PC-3 (cell line): ENCODE results near the gene L1CAM. TPM values are rescaled to one million over a fixed set of nuclear protein-coding genes. Genes with fewer than 3 reads are reported as not detected.

Source experiments
- ATAC-seq: fragments of 200-7000 bp; cut with Tn5 transposase; 2 replicates; pipeline ENCODE4 v1.9.1; 2020; ENCODE audit warnings: mild to moderate bottlenecking, moderate library complexity
- BruUV-seq: library from RNA; stranded (reverse); fragments of 400-500 nt; replicated peaks from 2 replicates; lab custom pipeline; 2021; lab: Mats Ljungman, UMichigan
- CTCF ChIA-PET: fragments of 300-600 bp; sonication (Branson Sonifier 250); formaldehyde crosslinking; loops from one replicate; lab custom pipeline; 2022; ENCODE audit warnings: antibody characterized with exemption; lab: Charles Lee
- POLR2A ChIA-PET: fragments of 300-600 bp; sonication (Branson Sonifier 250); formaldehyde crosslinking; loops from one replicate; lab custom pipeline; 2022; ENCODE audit warnings: antibody characterized with exemption; ENCODE audit not compliant: unreplicated experiment; lab: Charles Lee
- DNase-seq: peaks from one replicate; pipeline ENCODE4 v3.0.0-alpha.2; 2015
- H2AFZ ChIP-seq: fragments of 300-600 bp; sonication (generic); 2 replicates; pipeline ENCODE4 v1.6.0; 2016; ENCODE audit warnings: antibody characterized with exemption, low read length
- H3F3A ChIP-seq: fragments of 300-600 bp; sonication (generic); one replicate; pipeline ENCODE4 v1.6.0; 2017; ENCODE audit warnings: antibody characterized with exemption, low read length, control low read depth, mild to moderate bottlenecking; ENCODE audit not compliant: unreplicated experiment
- H3K27ac ChIP-seq: fragments of 300-600 bp; sonication (generic); 2 replicates; pipeline ENCODE4 v1.5.1; 2016; ENCODE audit warnings: mild to moderate bottlenecking, low read length
- H3K27me3 ChIP-seq: fragments of 300-600 bp; sonication (generic); 2 replicates; pipeline ENCODE4 v1.6.1; 2016; ENCODE audit warnings: low read length, mixed read lengths
- H3K36me3 ChIP-seq: fragments of 300-600 bp; sonication (generic); 2 replicates; pipeline ENCODE4 v1.6.1; 2016; ENCODE audit warnings: low read depth, mixed run types, low read length, mixed read lengths
- H3K4me1 ChIP-seq: fragments of 300-600 bp; sonication (generic); 2 replicates; pipeline ENCODE4 v1.5.1; 2016; ENCODE audit warnings: low read length; ENCODE audit not compliant: insufficient read depth
- H3K4me2 ChIP-seq: fragments of 300-600 bp; sonication (generic); 2 replicates; pipeline ENCODE4 v1.6.0; 2016; ENCODE audit warnings: low read length
- H3K4me3 ChIP-seq: fragments of 300-600 bp; sonication (generic); 2 replicates; pipeline ENCODE4 v1.5.1; 2016; ENCODE audit warnings: mild to moderate bottlenecking, low read length, mixed read lengths
- H3K79me2 ChIP-seq: fragments of 300-600 bp; sonication (generic); 2 replicates; pipeline ENCODE4 v1.6.1; 2017; ENCODE audit warnings: low read length, mixed read lengths
- H3K9ac ChIP-seq: fragments of 300-600 bp; sonication (generic); 2 replicates; pipeline ENCODE4 v1.6.0; 2016; ENCODE audit warnings: mild to moderate bottlenecking, low read length
- H3K9me2 ChIP-seq: fragments of 300-600 bp; sonication (generic); replicated peaks from 2 replicates; pipeline ENCODE4 v1.6.1; 2016; ENCODE audit warnings: mixed run types, low read length, mixed read lengths
- H3K9me3 ChIP-seq: fragments of 300-600 bp; sonication (generic); 2 replicates; pipeline ENCODE4 v1.6.1; 2016; ENCODE audit warnings: low read length, mixed read lengths
- H4K20me1 ChIP-seq: fragments of 300-600 bp; sonication (generic); 2 replicates; pipeline ENCODE4 v1.6.1; 2016; ENCODE audit warnings: low read length, mixed read lengths
- EZH2 ChIP-seq: fragments of 300-600 bp; sonication (generic); IDR thresholded peaks from one replicate; pipeline ENCODE4 v1.6.1; 2017; ENCODE audit warnings: antibody characterized with exemption, mild to moderate bottlenecking, low read length; ENCODE audit not compliant: unreplicated experiment
- EZH2phosphoT487 ChIP-seq: fragments of 300-600 bp; sonication (generic); IDR thresholded peaks from 2 replicates; pipeline ENCODE4 v1.6.1; 2018; ENCODE audit warnings: mild to moderate bottlenecking, antibody characterized with exemption, low read length, borderline replicate concordance
- intact Hi-C: fragments of 100-400 bp; cut with micrococcal nuclease; formaldehyde crosslinking; loops from 2 replicates; pipeline ENCODE4 v1.9.0; 2023
- total RNA-seq: library from RNA; depleted of rRNA; stranded (reverse); fragments of >200 nt; gene quantifications from 2 replicates; pipeline ENCODE4 v1.2.3, GENCODE V29; 2014
- TF ChIP-seq, protein P1 (sequence below): fragments of 300-600 bp; sonication (generic); conservative IDR thresholded peaks from 2 replicates; pipeline ENCODE4 v1.5.1; 2017; ENCODE audit warnings: antibody characterized with exemption, low read depth, mild to moderate bottlenecking, low read length

Gene L1CAM
- total RNA-seq, 1 experiment from 2014 or later, result 5.2 TPM

DNA sequence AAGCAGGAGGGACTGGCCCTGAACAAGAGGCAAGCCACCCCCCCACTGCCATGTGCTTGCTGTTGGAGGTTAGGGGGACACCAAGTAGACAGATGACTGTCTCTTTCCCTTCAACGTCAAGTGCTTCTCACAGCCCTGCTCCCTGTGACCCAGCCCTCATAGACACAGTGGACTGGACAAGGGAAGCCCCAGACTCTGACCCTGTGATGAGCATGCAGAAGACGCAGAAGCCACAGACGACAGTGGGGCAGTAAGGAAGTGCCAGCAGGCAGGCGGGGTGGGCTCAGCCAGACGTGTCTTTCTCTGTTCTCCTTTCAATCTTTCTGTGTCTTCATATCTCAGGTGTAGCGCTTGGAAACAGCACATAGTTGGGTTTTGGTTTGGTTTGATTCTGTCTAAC is 2.4 kb upstream of the L1CAM start:
- H3K79me2 ChIP-seq, result no peaks in the 10 kb centered on the region
- H3K36me3 ChIP-seq, result no peaks in the 10 kb centered on the region
- peaks cover 9% of the 10 kb centered on the region; the same call in 1 of the 2 replicates for H3K4me1 ChIP-seq
- BruUV-seq, result no TSS peak
- no peaks in the 10 kb centered on the region for H3F3A ChIP-seq
- TF ChIP-seq EZH2phosphoT487 (no peak), EZH2 (no peak)
- TF ChIP-seq, protein P1, sequence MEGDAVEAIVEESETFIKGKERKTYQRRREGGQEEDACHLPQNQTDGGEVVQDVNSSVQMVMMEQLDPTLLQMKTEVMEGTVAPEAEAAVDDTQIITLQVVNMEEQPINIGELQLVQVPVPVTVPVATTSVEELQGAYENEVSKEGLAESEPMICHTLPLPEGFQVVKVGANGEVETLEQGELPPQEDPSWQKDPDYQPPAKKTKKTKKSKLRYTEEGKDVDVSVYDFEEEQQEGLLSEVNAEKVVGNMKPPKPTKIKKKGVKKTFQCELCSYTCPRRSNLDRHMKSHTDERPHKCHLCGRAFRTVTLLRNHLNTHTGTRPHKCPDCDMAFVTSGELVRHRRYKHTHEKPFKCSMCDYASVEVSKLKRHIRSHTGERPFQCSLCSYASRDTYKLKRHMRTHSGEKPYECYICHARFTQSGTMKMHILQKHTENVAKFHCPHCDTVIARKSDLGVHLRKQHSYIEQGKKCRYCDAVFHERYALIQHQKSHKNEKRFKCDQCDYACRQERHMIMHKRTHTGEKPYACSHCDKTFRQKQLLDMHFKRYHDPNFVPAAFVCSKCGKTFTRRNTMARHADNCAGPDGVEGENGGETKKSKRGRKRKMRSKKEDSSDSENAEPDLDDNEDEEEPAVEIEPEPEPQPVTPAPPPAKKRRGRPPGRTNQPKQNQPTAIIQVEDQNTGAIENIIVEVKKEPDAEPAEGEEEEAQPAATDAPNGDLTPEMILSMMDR, result no peak
- H3K27ac ChIP-seq, result no peak overlapping the region
- no peak for DNase-seq
- no peaks in the 10 kb centered on the region for H3K9me2 ChIP-seq
- ChIA-PET CTCF (no interaction called here), POLR2A (no interaction called here)
- no peak overlapping the region for H2AFZ ChIP-seq
- H3K27me3 ChIP-seq, result peaks cover 6% of the 10 kb centered on the region; the same call in 1 of the 2 replicates
- no peak overlapping the region for H3K4me3 ChIP-seq
- H3K4me2 ChIP-seq, result no peak overlapping the region
- H3K9me3 ChIP-seq, result no peaks in the 10 kb centered on the region
- H3K9ac ChIP-seq, result no peak overlapping the region
- intact Hi-C loops, result no loop called here
- no peaks in the 10 kb centered on the region for H4K20me1 ChIP-seq
- no peak for ATAC-seq

DNA sequence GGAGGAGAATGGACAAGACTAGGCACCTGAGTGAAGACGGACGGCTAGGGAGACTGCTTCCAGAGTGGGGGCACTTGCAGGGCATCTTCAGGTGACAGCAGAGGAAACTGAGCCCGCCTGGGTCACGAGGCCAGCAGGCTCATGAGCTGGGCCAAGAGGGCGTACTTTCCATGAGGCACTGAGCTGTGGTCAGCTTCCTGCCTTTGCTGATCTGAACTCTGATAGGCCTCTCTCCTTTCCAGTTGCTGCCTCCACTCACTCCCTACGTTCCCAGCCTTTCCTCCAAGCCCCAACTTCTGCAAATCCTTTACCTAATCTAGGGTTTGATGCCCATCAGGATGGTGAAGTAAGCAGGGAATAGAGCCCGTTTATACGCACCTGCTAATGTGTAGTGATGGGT is 1.4 kb upstream of the L1CAM start:
- no TSS peak for BruUV-seq
- Histone ChIP-seq H3K27ac (no peak overlapping the region), H3F3A (no peaks in the 10 kb centered on the region), H2AFZ (no peak overlapping the region), H3K9ac (no peak overlapping the region), H3K4me1 (peaks cover 9% of the 10 kb centered on the region; the same call in 1 of the 2 replicates), H3K36me3 (no peaks in the 10 kb centered on the region), H4K20me1 (no peaks in the 10 kb centered on the region), H3K27me3 (peaks cover 6% of the 10 kb centered on the region; the same call in 1 of the 2 replicates), H3K9me2 (no peaks in the 10 kb centered on the region), H3K79me2 (no peaks in the 10 kb centered on the region), H3K4me2 (no peak overlapping the region), H3K4me3 (no peak overlapping the region), H3K9me3 (no peaks in the 10 kb centered on the region)
- intact Hi-C loops, result no loop called here
- no peak for ATAC-seq
- ChIA-PET POLR2A (no interaction called here), CTCF (no interaction called here)
- TF ChIP-seq EZH2 (no peak), EZH2phosphoT487 (no peak)
- TF ChIP-seq, protein P1, result no peak
- DNase-seq, result no peak

DNA sequence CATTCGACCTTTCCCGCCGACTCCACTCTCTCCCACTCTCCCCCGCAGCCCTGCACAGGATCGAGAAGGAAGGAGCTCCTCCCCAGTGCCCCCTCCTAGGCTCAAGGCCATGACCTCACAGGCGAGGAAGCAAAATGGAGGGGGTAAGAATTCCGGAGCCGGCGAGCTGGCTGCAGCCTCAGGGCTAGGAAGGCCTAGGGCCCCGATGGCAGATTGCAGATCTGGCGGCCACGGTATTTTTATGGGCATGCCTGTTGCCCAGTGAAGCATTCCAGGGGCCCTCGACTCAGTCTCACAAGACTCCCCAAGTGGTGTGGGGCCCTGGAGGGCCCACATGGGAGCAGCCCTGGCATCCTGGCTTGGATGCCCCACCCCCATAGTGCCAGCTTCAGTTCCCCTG is 942 bp upstream of the L1CAM start:
- DNase-seq, result no peak
- no peaks in the 10 kb centered on the region for H3K9me3 ChIP-seq
- no peak overlapping the region for H3K9ac ChIP-seq
- no peaks in the 10 kb centered on the region for H3K79me2 ChIP-seq
- no peaks in the 10 kb centered on the region for H4K20me1 ChIP-seq
- no peak overlapping the region for H3K27ac ChIP-seq
- no peak overlapping the region for H3K4me3 ChIP-seq
- POLR2A ChIA-PET, result no interaction called here
- CTCF ChIA-PET, result no interaction called here
- peaks cover 6% of the 10 kb centered on the region; the same call in 1 of the 2 replicates for H3K27me3 ChIP-seq
- ATAC-seq, result no peak
- TF ChIP-seq EZH2phosphoT487, result no peak
- TF ChIP-seq EZH2, result no peak
- TF ChIP-seq, protein P1, result no peak
- intact Hi-C loops, result no loop called here
- no peaks in the 10 kb centered on the region for H3K9me2 ChIP-seq
- no peak overlapping the region for H3K4me2 ChIP-seq
- BruUV-seq, result no TSS peak
- no peaks in the 10 kb centered on the region for H3F3A ChIP-seq
- H3K36me3 ChIP-seq, result no peaks in the 10 kb centered on the region
- no peak overlapping the region for H2AFZ ChIP-seq
- peaks cover 9% of the 10 kb centered on the region; the same call in 1 of the 2 replicates for H3K4me1 ChIP-seq
